Large intestine (tissue), 12 donors: ENCODE results near the gene NT5C. TPM values are rescaled to one million over a fixed set of nuclear protein-coding genes. Genes with fewer than 3 reads are reported as not detected.
"Not testable (repeated sequence)": the region's sequence is repeated elsewhere in the genome, so short reads cannot be mapped to it uniquely, and the experiment has no call there.

Experiments
- DNase-seq, 2 donors: peaks; one replicate each; pipeline versions ENCODE4 v3.0.0 to v3.0.0-alpha.2; 2013
- H3K27ac ChIP-seq: one replicate; pipeline ENCODE4 v1.5.1; 2013; ENCODE audit warnings: low read length
- H3K27me3 ChIP-seq: 2 replicates; pipeline ENCODE4 v1.6.1; 2013; ENCODE audit warnings: low read length; ENCODE audit not compliant: control insufficient read depth, insufficient read depth
- H3K36me3 ChIP-seq: 2 replicates; pipeline ENCODE4 v1.6.1; 2013; ENCODE audit warnings: low read length; ENCODE audit not compliant: control insufficient read depth, insufficient read depth
- H3K4me1 ChIP-seq: one replicate; pipeline ENCODE4 v1.6.1; 2013; ENCODE audit warnings: low read length; ENCODE audit not compliant: control insufficient read depth, insufficient read depth
- H3K4me3 ChIP-seq: one replicate; pipeline ENCODE4 v1.5.1; 2013; ENCODE audit warnings: low read length
- H3K9me3 ChIP-seq: one replicate; pipeline ENCODE4 v1.6.1; 2013; ENCODE audit warnings: mild to moderate bottlenecking, low read depth, low read length, moderate library complexity; ENCODE audit not compliant: control insufficient read depth
- WGBS: methylation state at CpG from one replicate; pipeline ENCODE4 v1.1.5; 2013; ENCODE audit warnings: low lambda C conversion rate; ENCODE audit not compliant: insufficient coverage; 5-methylcytosine and 5-hydroxymethylcytosine counted together
- long read RNA-seq, 11 donors: transcript quantifications; one replicate each; lab custom pipeline, GENCODE V29; 2026
- polyA plus RNA-seq: library from polyadenylated mRNA; unstranded; fragments of 120-200 nt; gene quantifications from one replicate; pipeline ENCODE4 v1.2.1, GENCODE V29; 2013

NT5C gene
- polyA plus RNA-seq = 52.2 TPM
- long read RNA-seq, donor 1, transcript NT5C-201 (5 exons, 954 nt) = major isoform, 10 of 19 reads
- long read RNA-seq, donor 1, partial matches to known transcripts = 0 of 19 reads
- long read RNA-seq, donor 1, other reads (novel, unspliced or antisense) = 0 of 19 reads
- long read RNA-seq, donor 2, transcript NT5C-201 (5 exons, 954 nt) = major isoform, 21 of 33 reads
- long read RNA-seq, donor 2, partial matches to known transcripts = 0 of 33 reads
- long read RNA-seq, donor 2, other reads (novel, unspliced or antisense) = 0 of 33 reads
- long read RNA-seq, donor 3 = 0 reads
- long read RNA-seq, donor 4, partial matches to known transcripts = 0 of 2 reads
- long read RNA-seq, donor 4, other reads (novel, unspliced or antisense) = 0 of 2 reads
- long read RNA-seq, donor 5, transcript NT5C-201 (5 exons, 954 nt) = major isoform, 13 of 22 reads
- long read RNA-seq, donor 5, partial matches to known transcripts = 0 of 22 reads
- long read RNA-seq, donor 5, other reads (novel, unspliced or antisense) = 0 of 22 reads
- long read RNA-seq, donor 6, transcript NT5C-201 (5 exons, 954 nt) = major isoform, 20 of 33 reads
- long read RNA-seq, donor 6, partial matches to known transcripts = 0 of 33 reads
- long read RNA-seq, donor 6, other reads (novel, unspliced or antisense) = 0 of 33 reads
- long read RNA-seq, donor 7, transcript NT5C-201 (5 exons, 954 nt) = major isoform, 5 of 17 reads
- long read RNA-seq, donor 7, partial matches to known transcripts = 0 of 17 reads
- long read RNA-seq, donor 7, other reads (novel, unspliced or antisense) = 0 of 17 reads
- long read RNA-seq, donor 8, transcript NT5C-214 (2 exons, 503 nt) = minor isoform, 6 of 37 reads
- long read RNA-seq, donor 8, transcript NT5C-201 (5 exons, 954 nt) = major isoform, 18 of 37 reads
- long read RNA-seq, donor 8, partial matches to known transcripts = 0 of 37 reads
- long read RNA-seq, donor 8, other reads (novel, unspliced or antisense) = 0 of 37 reads
- long read RNA-seq, donor 9, transcript NT5C-212 (4 exons, 921 nt) = minor isoform, 5 of 37 reads
- long read RNA-seq, donor 9, transcript NT5C-201 (5 exons, 954 nt) = major isoform, 20 of 37 reads
- long read RNA-seq, donor 9, partial matches to known transcripts = 0 of 37 reads
- long read RNA-seq, donor 9, other reads (novel, unspliced or antisense) = 0 of 37 reads
- long read RNA-seq, donor 10, transcript NT5C-214 (2 exons, 503 nt) = minor isoform, 6 of 35 reads
- long read RNA-seq, donor 10, transcript NT5C-201 (5 exons, 954 nt) = major isoform, 19 of 35 reads
- long read RNA-seq, donor 10, partial matches to known transcripts = 0 of 35 reads
- long read RNA-seq, donor 10, other reads (novel, unspliced or antisense) = 0 of 35 reads
- long read RNA-seq, donor 11, transcript NT5C-201 (5 exons, 954 nt) = major isoform, 13 of 24 reads
- long read RNA-seq, donor 11, partial matches to known transcripts = 0 of 24 reads
- long read RNA-seq, donor 11, other reads (novel, unspliced or antisense) = 0 of 24 reads

- Histone ChIP-seq H3K27me3 (no peaks in the 10 kb centered on the region), H3K27ac (peak within 1 kb of the TSS; percentile 88), H3K4me1 (peaks cover 5% of the 10 kb centered on the region), H3K9me3 (no peaks in the 10 kb centered on the region), H3K36me3 (peaks cover 24% of the 10 kb centered on the region), H3K4me3 (peak within 1 kb of the TSS; percentile 93)
- no CpG with 5 or more reads among the region's 82 CpGs for WGBS
- DNase-seq = peak; percentile 72 to 93
These were observed at the start of gene NT5C for GRCh38 chr17:75131278-75132017. Gene NT5C, minus strand, starts transcription at chr17:75131742. Its CDS starts 35 bp downstream, at chr17:75131707.

DNA sequence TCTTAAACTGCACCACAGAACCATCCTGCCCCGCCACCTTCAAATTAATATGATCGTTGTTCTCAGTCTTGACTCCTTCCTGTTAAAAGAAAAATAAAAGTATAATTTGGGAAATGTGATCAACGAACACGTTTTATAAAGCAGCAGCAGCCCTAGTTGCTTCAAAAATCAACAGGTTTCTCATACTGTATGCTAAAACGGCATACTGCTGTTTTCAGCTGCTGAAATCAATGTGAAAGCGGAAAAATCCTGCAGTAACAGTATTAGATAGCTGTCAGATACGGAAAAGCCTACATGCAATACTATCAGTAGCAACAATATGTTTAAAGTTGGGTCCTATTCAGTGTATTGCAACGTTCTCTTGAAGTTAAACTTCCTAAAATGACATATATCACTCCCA is 49.6 kb upstream of the NT5C start:
- Histone ChIP-seq H3K27ac (no peak overlapping the region), H3K27me3 (no peaks in the 10 kb centered on the region), H3K4me3 (peak overlapping the region; percentile 94), H3K9me3 (no peaks in the 10 kb centered on the region), H3K4me1 (peaks cover 3% of the 10 kb centered on the region), H3K36me3 (peaks cover 37% of the 10 kb centered on the region)
- no CpG with 5 or more reads among the region's 8 CpGs for WGBS
- DNase-seq = no peak

DNA sequence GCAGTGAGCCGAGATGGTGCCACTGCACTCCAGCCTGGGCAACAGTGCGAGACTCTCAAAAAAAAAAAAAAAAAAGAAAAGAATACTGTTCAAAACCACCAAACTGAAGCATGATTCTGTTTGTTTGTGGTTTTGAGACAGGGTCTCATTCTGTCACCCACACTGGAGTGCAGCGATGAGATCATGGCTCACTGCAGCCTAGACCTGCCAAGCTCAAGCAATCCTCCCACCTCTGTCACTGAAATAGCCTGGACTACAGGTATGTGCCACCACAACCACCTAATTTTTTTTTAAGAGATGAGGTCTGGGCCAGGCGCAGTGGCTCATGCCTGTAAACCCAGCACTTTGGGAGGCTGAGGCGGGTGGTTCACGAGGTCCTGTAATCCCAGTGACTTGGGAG is 46.9 kb upstream of the NT5C start:
- WGBS = no CpG with 5 or more reads among the region's 6 CpGs
- no peak for DNase-seq
- H3K4me1 ChIP-seq = peaks cover 3% of the 10 kb centered on the region

GRCh38 chr17:75176625-75177024 is 45.1 kb upstream of the NT5C start:
- 80% methylated on average over 1 of the region's 5 CpGs for WGBS
- Histone ChIP-seq H3K9me3 (no peaks in the 10 kb centered on the region), H3K36me3 (peaks cover 72% of the 10 kb centered on the region), H3K27me3 (no peaks in the 10 kb centered on the region), H3K27ac (no peak overlapping the region), H3K4me3 (no peak overlapping the region), H3K4me1 (no peaks in the 10 kb centered on the region)
- no peak for DNase-seq

More for the DNA sequence above, 46.9 kb upstream of the NT5C start:
- Histone ChIP-seq H3K36me3 (peaks cover 61% of the 10 kb centered on the region), H3K4me3 (no peak overlapping the region), H3K27ac (no peak overlapping the region), H3K9me3 (no peaks in the 10 kb centered on the region), H3K27me3 (no peaks in the 10 kb centered on the region)

- DNase-seq = no peak
- H3K4me1 ChIP-seq = no peaks in the 10 kb centered on the region
- no peaks in the 10 kb centered on the region for H3K9me3 ChIP-seq
- no peak overlapping the region for H3K27ac ChIP-seq
- no peak overlapping the region for H3K4me3 ChIP-seq
- no peaks in the 10 kb centered on the region for H3K27me3 ChIP-seq
- peaks cover 76% of the 10 kb centered on the region for H3K36me3 ChIP-seq
- WGBS = no CpG with 5 or more reads among the region's 11 CpGs
These were observed 43.5 kb upstream of the NT5C start for GRCh38 chr17:75174996-75175395.

DNA sequence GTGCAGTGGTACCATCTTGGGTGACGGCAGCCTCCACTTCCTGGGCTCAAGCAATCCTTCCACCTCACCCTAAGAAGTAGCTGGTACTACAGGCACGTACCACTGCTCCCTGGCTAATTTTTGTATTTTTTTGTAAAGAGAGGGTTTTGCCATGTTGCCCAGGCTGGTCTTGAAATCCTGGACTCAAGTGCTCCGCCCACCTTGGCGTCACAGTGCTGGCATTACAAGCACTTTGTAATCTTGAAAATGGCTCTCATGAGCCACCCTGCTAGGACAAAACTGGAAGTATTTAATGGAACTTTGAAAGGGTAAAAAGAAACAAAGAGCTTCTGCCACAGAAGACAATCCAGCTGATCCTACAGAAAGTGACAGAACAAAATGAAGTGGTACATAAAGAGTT is 42.0 kb upstream of the NT5C start:
- no peaks in the 10 kb centered on the region for H3K9me3 ChIP-seq
- H3K4me1 ChIP-seq = no peaks in the 10 kb centered on the region
- H3K4me3 ChIP-seq = no peak overlapping the region
- H3K36me3 ChIP-seq = peaks cover 71% of the 10 kb centered on the region
- no peaks in the 10 kb centered on the region for H3K27me3 ChIP-seq
- DNase-seq = no peak
- no CpG with 5 or more reads among the region's 4 CpGs for WGBS
- no peak overlapping the region for H3K27ac ChIP-seq

DNA sequence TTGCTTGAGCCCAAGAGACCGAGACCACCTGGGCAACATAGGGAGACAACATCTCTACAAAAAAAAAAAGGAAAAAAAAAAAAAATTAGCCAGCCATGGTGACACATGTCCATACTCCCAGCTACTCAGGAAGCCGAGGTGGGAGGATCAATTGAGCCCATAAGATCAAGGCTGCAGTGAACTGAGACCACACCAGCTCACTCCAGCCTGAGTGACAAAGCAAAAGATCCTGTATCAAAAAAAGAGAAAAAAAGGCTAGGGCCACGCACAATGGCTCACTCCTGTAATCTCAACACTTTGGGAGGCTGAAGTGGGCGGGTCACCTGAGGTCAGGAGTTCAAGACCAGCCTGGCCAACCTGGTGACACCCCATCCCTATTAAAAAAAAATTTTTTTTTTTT is 37.5 kb upstream of the NT5C start:
- H3K4me1 ChIP-seq = no peaks in the 10 kb centered on the region
- no peak for DNase-seq
- H3K36me3 ChIP-seq = peaks cover 50% of the 10 kb centered on the region
- H3K4me3 ChIP-seq = no peak overlapping the region
- WGBS = no CpG with 5 or more reads among the region's 4 CpGs
- H3K9me3 ChIP-seq = no peaks in the 10 kb centered on the region
- no peak overlapping the region for H3K27ac ChIP-seq
- no peaks in the 10 kb centered on the region for H3K27me3 ChIP-seq

DNA sequence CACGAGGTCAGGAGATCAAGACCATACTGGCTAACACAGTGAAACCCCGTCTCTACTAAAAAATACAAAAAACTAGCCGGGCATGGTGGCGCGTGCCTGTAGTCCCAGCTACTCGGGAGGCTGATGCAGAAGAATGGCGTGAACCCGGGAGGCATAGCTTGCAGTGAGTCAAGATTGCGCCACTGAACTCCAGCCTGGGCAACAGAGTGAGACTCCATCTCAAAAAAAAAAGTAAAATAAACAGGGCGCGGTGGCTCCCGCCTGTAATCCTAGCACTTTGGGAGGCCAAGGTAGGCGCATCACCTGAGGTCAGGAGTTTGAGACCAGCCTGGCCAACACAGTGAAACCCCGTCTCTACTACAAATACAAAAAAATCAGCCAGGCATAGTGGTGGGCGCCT is 33.1 kb upstream of the NT5C start:
- peaks cover 24% of the 10 kb centered on the region for H3K36me3 ChIP-seq
- not testable (repeated sequence) for H3K4me1 ChIP-seq, H3K4me3 ChIP-seq, H3K27ac ChIP-seq, H3K27me3 ChIP-seq, DNase-seq, H3K9me3 ChIP-seq
- no CpG with 5 or more reads among the region's 15 CpGs for WGBS

- Histone ChIP-seq H3K27ac (no peak overlapping the region), H3K27me3 (no peaks in the 10 kb centered on the region), H3K36me3 (peaks cover 16% of the 10 kb centered on the region), H3K9me3 (no peaks in the 10 kb centered on the region), H3K4me3 (no peak overlapping the region), H3K4me1 (no peaks in the 10 kb centered on the region)
- WGBS = no CpG with 5 or more reads among the region's 5 CpGs
- DNase-seq = no peak
These were observed 31.5 kb upstream of the NT5C start for GRCh38 chr17:75163074-75163473.
